IgD-negative memory B cell (primary cell): Measurements from ENCODE around the gene KIF21B. TPM values are rescaled to one million over a fixed set of nuclear protein-coding genes. Genes with fewer than 3 reads are reported as not detected.
A peak's percentile ranks its signal among the peaks of the same experiment; 100 is the strongest.
"Not testable (repeated sequence)": the region's sequence is repeated elsewhere in the genome, so short reads cannot be mapped to it uniquely, and the experiment has no call there.

Experiments
- H3K27ac Mint-ChIP-seq, 3 donors: one replicate each; pipeline ENCODE4 v1.8.0; 2020 to 2022; ENCODE audit warnings: mild to moderate bottlenecking in 3 of 3, mixed read lengths in 3 of 3, moderate library complexity in 1 of 3
- H3K27me3 Mint-ChIP-seq: one replicate; pipeline ENCODE4 v1.8.0; 2021; ENCODE audit warnings: mixed read lengths
- H3K36me3 Mint-ChIP-seq: one replicate; pipeline ENCODE4 v1.8.0; 2020; ENCODE audit warnings: mild to moderate bottlenecking, mixed read lengths
- H3K4me1 Mint-ChIP-seq, 3 donors: one replicate each; pipeline ENCODE4 v1.8.0; 2020 to 2022; ENCODE audit warnings: mixed read lengths in 3 of 3, mild to moderate bottlenecking in 1 of 3
- H3K4me3 Mint-ChIP-seq, 4 donors: one replicate each; pipeline ENCODE4 v1.8.0; 2020 to 2022; ENCODE audit warnings: mild to moderate bottlenecking in 4 of 4, mixed read lengths in 4 of 4, moderate library complexity in 3 of 4
- H3K9me3 Mint-ChIP-seq, 3 donors: one replicate each; pipeline ENCODE4 v1.8.0; 2020 to 2021; ENCODE audit warnings: mixed read lengths in 3 of 3, mild to moderate bottlenecking in 1 of 3
- polyA plus RNA-seq: library from polyadenylated mRNA; unstranded; fragments of 300-500 nt; fragmentation: Illumina TruSeq; gene quantifications from one replicate; pipeline ENCODE4 v1.2.3, GENCODE V29; 2021

KIF21B gene
- polyA plus RNA-seq, 1 donor from 2014 or later = 5.6 TPM

GRCh38 chr1:200949626-200950025 lies 73.9 kb downstream of the KIF21B start:
- peaks cover 4 to 8% (median 8%) of the 10 kb centered on the region in 3 donors for H3K9me3 Mint-ChIP-seq

GRCh38 chr1:200947059-200947566 lies 76.4 kb downstream of the KIF21B start:
- H3K36me3 Mint-ChIP-seq = peaks cover 6% of the 10 kb centered on the region
- no peak overlapping the region for H3K27ac Mint-ChIP-seq
- H3K27me3 Mint-ChIP-seq = peaks cover 9% of the 10 kb centered on the region
- H3K4me3 Mint-ChIP-seq = no peak overlapping the region
- H3K4me1 Mint-ChIP-seq = no peaks in the 10 kb centered on the region
- peaks cover 4 to 14% (median 8%) of the 10 kb centered on the region in 3 donors for H3K9me3 Mint-ChIP-seq

More at GRCh38 chr1:200949626-200950025, 73.9 kb downstream of the KIF21B start:
- H3K27me3 Mint-ChIP-seq = peaks cover 10% of the 10 kb centered on the region
- no peak overlapping the region for H3K27ac Mint-ChIP-seq
- H3K4me3 Mint-ChIP-seq = no peak overlapping the region
- H3K4me1 Mint-ChIP-seq = peaks cover 0 to 2% (median 2%) of the 10 kb centered on the region in 3 donors
- H3K36me3 Mint-ChIP-seq = peaks cover 2% of the 10 kb centered on the region

- H3K27ac Mint-ChIP-seq = no peak overlapping the region
- peaks cover 7% of the 10 kb centered on the region for H3K36me3 Mint-ChIP-seq
- H3K4me1 Mint-ChIP-seq = no peaks in the 10 kb centered on the region
- peaks cover 4 to 23% (median 10%) of the 10 kb centered on the region in 3 donors for H3K9me3 Mint-ChIP-seq
- peaks cover 9% of the 10 kb centered on the region for H3K27me3 Mint-ChIP-seq
- no peak overlapping the region for H3K4me3 Mint-ChIP-seq
Measured at GRCh38 chr1:200945111-200945510, 78.4 kb downstream of the KIF21B start.

- Mint-ChIP-seq H3K27me3 (no peaks in the 10 kb centered on the region), H3K9me3 (peaks cover 0 to 16% (median 3%) of the 10 kb centered on the region in 3 donors), H3K27ac (no peak overlapping the region), H3K36me3 (peaks cover 6% of the 10 kb centered on the region), H3K4me3 (peak overlapping the region in 1 of 4 donors; percentile 32), H3K4me1 (no peaks in the 10 kb centered on the region)
Measured at GRCh38 chr1:200938955-200939354, 84.6 kb downstream of the KIF21B start.

- H3K27ac Mint-ChIP-seq, H3K4me3 Mint-ChIP-seq, H3K4me1 Mint-ChIP-seq, H3K27me3 Mint-ChIP-seq, H3K36me3 Mint-ChIP-seq, H3K9me3 Mint-ChIP-seq: not testable (repeated sequence)
Measured at GRCh38 chr1:200935286-200935962, 88.1 kb downstream of the KIF21B start.

- peaks cover 0 to 9% (median 3%) of the 10 kb centered on the region in 3 donors for H3K9me3 Mint-ChIP-seq
- H3K4me1 Mint-ChIP-seq = no peaks in the 10 kb centered on the region
- no peak overlapping the region for H3K4me3 Mint-ChIP-seq
- no peaks in the 10 kb centered on the region for H3K27me3 Mint-ChIP-seq
- H3K36me3 Mint-ChIP-seq = peaks cover 3% of the 10 kb centered on the region
- H3K27ac Mint-ChIP-seq = no peak overlapping the region
Measured at GRCh38 chr1:200934676-200935245, 88.8 kb downstream of the KIF21B start.

- H3K9me3 Mint-ChIP-seq = peaks cover 0 to 9% (median 3%) of the 10 kb centered on the region in 3 donors
- H3K27me3 Mint-ChIP-seq = peaks cover 3% of the 10 kb centered on the region
- peaks cover 3% of the 10 kb centered on the region for H3K36me3 Mint-ChIP-seq
- H3K4me1 Mint-ChIP-seq = no peaks in the 10 kb centered on the region
- H3K4me3 Mint-ChIP-seq = no peak overlapping the region
- no peak overlapping the region for H3K27ac Mint-ChIP-seq
Measured at GRCh38 chr1:200931776-200932175, 91.7 kb downstream of the KIF21B start.

GRCh38 chr1:200930285-200930684 lies 93.2 kb downstream of the KIF21B start:
- not testable (repeated sequence) for H3K9me3 Mint-ChIP-seq, H3K36me3 Mint-ChIP-seq, H3K4me3 Mint-ChIP-seq, H3K27me3 Mint-ChIP-seq, H3K27ac Mint-ChIP-seq, H3K4me1 Mint-ChIP-seq

- Mint-ChIP-seq H3K4me1 (no peaks in the 10 kb centered on the region), H3K36me3 (peaks cover 3% of the 10 kb centered on the region), H3K4me3 (no peak overlapping the region), H3K27me3 (peaks cover 5% of the 10 kb centered on the region), H3K27ac (no peak overlapping the region), H3K9me3 (peaks cover 0 to 9% (median 3%) of the 10 kb centered on the region in 3 donors)
Measured at GRCh38 chr1:200929530-200930278, 93.8 kb downstream of the KIF21B start.

GRCh38 chr1:200925831-200926230 lies 97.7 kb downstream of the KIF21B start:
- Mint-ChIP-seq H3K27ac (no peak overlapping the region), H3K36me3 (peaks cover 1% of the 10 kb centered on the region), H3K27me3 (peaks cover 5% of the 10 kb centered on the region), H3K9me3 (peaks cover 0 to under 1% (median 0%) of the 10 kb centered on the region in 3 donors), H3K4me1 (no peaks in the 10 kb centered on the region), H3K4me3 (no peak overlapping the region)

- no peak overlapping the region for H3K27ac Mint-ChIP-seq
- no peaks in the 10 kb centered on the region for H3K9me3 Mint-ChIP-seq
- no peak overlapping the region for H3K4me3 Mint-ChIP-seq
- peaks cover 1% of the 10 kb centered on the region for H3K36me3 Mint-ChIP-seq
- no peaks in the 10 kb centered on the region for H3K4me1 Mint-ChIP-seq
- H3K27me3 Mint-ChIP-seq = peaks cover 5% of the 10 kb centered on the region
Measured at GRCh38 chr1:200923601-200924000, 99.9 kb downstream of the KIF21B start.

- Mint-ChIP-seq H3K27me3 (peaks cover 2% of the 10 kb centered on the region), H3K36me3 (peaks cover 5% of the 10 kb centered on the region), H3K4me3 (no peak overlapping the region)
Measured at GRCh38 chr1:200922406-200922805, 101.1 kb downstream of the KIF21B start.

GRCh38 chr1:200921571-200922110 lies 101.9 kb downstream of the KIF21B start:
- Mint-ChIP-seq H3K27ac (no peak overlapping the region), H3K4me3 (peak overlapping the region in 1 of 4 donors; percentile 68), H3K9me3 (no peaks in the 10 kb centered on the region), H3K4me1 (peaks cover 0 to 4% (median 0%) of the 10 kb centered on the region in 3 donors), H3K36me3 (peaks cover 5% of the 10 kb centered on the region), H3K27me3 (peaks cover 2% of the 10 kb centered on the region)

More at GRCh38 chr1:200922406-200922805, 101.1 kb downstream of the KIF21B start:
- peaks cover 0 to 4% (median 0%) of the 10 kb centered on the region in 3 donors for H3K4me1 Mint-ChIP-seq
- no peak overlapping the region for H3K27ac Mint-ChIP-seq
- no peaks in the 10 kb centered on the region for H3K9me3 Mint-ChIP-seq
